NCI-H1694 treated with DMSO at 0.1 percent for 48 hours (cell line): ENCODE results near the gene CD300LD.

Source experiments
- DNase-seq: peaks from one replicate; lab custom pipeline; 2025; lab: John Stamatoyannopoulos, UW

The CD300LD gene

GRCh38 chr17:74543891-74544760 is 48.0 kb downstream of the CD300LD start:
- no peak for DNase-seq

DNA sequence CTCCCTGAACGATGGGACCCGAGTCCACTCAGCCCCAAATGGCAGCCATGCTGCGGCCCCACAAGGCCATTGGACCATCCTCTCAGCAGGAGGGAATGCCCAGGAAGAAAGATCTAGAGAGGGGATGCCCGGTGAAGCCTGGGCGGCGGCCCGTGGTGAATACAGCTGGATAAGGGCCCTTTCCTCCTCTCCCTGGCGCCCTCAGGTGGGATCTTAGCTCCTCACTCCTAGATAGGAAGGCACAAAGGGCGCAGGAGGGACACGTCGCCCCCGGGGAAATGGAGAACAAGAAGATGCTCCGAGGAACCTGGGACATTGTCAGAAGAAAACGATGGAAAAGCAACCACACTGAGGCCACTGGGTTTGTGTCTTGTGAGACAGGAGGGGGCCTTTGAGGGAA is 48.7 kb downstream of the CD300LD start:
- DNase-seq = no peak

GRCh38 chr17:74542727-74543383 is 49.2 kb downstream of the CD300LD start:
- DNase-seq = no peak

- DNase-seq = no peak
Observed at GRCh38 chr17:74542166-74542565, 49.9 kb downstream of the CD300LD start.

DNA sequence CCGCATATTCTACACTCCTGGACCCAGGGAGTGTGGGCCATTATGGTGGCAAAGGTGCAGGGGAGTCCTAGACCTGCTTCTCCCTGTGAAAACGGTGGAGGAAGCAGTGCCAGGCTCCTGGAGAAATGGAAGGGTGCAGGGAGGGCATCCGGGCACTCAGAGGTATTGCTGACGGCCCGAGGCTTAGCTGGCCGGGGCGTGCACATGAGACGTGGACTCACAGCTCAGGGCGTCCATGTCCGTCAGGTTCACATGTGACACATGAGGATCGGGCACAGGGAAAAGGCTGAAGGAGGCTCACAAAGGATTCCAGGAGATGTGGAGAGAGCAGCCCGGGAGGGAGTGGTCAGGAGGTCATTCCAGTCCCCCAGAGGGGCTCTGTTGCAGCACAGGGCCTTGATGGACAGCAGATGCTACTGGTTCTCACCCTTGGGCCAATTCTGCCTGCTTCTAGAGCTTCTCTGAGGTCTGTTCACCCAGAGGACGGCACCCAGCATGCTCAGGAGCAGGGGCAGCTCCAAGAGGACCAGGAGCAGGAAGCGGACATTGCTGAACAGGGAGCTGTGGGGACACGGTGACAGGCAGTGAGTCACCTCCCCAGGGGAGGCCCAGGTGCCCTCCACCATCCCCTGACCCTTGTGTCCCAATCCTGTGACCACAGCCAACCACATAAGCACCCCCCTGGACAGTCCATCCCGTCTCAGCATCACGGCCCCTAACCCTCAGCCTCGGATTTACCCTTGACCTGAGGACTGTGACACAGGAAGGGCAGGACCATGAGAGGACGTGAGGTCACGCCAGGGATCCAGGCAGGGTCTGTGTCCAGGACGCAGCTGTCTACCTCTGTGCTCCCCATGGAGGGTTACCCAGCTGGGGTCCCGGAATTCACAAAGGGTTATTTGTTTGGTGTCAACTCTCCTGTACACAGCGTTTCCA is 50.6 kb downstream of the CD300LD start:
- DNase-seq = no peak

DNA sequence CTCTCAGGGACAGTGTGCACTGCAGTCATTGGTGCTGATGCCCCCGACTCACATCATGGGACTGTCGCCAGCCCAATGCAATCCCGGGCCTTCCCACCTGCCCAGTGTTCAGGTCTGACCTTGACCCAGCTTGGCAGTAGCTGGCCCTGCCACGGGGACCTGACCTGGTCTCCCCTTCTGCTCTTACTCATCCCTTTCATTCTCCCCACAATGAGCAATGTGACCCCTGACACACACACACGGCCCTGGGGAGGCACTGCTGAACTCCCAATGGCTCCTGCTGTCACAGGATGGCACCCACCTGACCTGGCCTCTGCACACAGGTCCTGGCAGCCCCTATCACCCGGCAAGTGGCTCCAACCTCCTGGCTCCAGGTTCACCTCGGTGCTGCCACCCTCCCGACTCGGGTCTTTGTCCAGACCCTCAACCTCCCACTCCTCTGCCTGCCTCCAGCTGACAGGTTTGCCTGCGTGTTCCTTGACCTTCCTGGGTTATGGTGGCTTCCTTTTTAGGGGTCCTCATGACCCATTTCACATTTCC is 52.7 kb downstream of the CD300LD start:
- no peak for DNase-seq

- DNase-seq = no peak
Observed at GRCh38 chr17:74536890-74537289, 55.2 kb downstream of the CD300LD start.

- DNase-seq = no peak
Observed at GRCh38 chr17:74532115-74532514, 60.0 kb downstream of the CD300LD start.

DNA sequence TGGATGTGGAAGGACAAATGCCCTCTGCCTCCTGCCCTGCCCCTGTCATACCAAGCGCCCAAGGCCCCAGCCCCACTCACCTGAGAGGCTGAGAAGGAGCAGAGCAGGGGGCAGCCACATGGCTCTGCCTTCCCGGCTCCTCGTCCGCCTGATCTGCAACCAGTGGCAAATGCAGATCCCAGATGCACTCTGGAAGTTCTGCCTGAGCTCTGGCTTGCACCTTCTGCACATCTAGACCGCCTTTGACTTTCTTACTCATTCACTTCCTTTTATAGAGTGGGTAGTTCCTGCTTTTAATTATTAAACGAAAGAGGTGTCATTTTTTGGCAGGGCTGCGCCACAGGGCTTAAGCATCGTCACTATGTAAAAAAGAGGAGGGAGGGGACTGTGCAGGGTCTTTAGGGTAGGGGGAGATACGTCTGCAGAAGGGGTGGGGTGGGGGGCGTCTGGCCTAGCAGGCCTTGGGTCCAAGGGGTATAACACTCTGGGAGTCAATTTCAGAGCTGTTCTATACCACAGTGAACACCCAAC is 60.8 kb downstream of the CD300LD start, which contains the start of gene CD300LB:
CD300LB (minus strand) TSS at position 245 of the 531 bp plus-strand sequence; CDS start at position 120, 125 bp downstream.
- DNase-seq = no peak

DNA sequence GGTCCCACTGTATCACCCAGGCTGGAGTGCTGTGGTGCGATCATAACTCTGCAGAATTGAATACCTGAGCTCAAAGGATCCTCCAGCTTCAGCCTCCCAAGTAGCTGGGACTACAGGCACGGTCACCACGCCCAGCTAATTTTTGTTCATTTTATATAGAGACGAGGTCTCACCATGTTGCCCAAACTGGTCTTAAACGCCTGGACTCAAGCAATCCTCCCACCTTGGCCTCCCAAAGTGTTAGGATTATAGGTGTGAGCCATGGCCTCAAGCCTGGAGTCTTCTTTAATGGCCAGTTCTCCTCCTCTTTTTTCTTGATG is 61.3 kb downstream of the CD300LD start:
- DNase-seq = no peak
